ENCODE data around the gene CDRT15.
"Not testable (repeated sequence)": the region's sequence is repeated elsewhere in the genome, so short reads cannot be mapped to it uniquely, and the experiment has no call there.

Gene CDRT15

GRCh38 chr17:14236762-14237161, at the start of gene CDRT15:
Gene CDRT15, minus strand, starts transcription at chr17:14236862. Its CDS starts 29 bp downstream, at chr17:14236833.
- FAIRE-seq = not testable (repeated sequence)

- no peak for FAIRE-seq
Measured at GRCh38 chr17:14282726-14283125, 46.1 kb upstream of the CDRT15 start.

DNA sequence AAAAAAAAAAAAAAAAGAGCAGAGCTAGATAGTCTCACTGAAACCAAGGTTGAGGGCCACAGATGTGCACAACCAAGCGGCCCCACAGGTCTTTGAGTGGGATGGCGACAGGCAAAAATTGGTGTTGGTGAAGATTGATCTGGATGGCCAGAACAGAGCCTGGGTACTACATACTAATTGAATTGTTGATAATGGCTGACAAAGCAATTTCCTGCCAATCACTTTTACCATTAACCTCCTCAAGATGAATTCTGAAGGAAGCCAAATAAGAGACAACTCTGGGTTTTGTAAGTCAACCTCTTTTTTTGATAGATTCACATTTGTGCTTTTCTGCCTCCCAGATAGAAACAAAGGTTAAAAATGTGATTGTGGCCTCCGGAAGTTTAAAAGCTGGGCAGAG, 44.9 kb upstream of the CDRT15 start:
- no peak for FAIRE-seq

- no peak for FAIRE-seq
Measured at GRCh38 chr17:14276535-14277250, 40.0 kb upstream of the CDRT15 start.

GRCh38 chr17:14270508-14270907, 33.8 kb upstream of the CDRT15 start:
- FAIRE-seq = no peak

DNA sequence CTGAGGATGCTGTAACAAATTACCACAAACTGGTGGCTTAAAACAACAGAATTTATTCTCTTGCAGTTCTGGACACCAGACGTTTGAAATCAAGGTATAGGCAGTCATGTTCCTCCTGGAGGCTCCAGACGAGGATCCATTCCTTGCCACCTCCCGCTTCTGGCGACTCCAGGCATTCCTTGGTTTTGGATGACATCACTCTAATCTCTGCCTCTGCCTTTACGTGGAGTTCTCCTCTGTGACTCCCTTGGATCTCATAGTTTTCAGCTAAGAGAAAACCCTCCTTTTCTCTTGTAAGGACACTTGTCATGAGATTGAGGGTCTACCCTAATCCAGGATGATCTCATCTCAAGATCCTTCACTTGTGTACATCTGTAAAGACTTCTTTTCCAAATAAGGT, 32.8 kb upstream of the CDRT15 start:
- no peak for FAIRE-seq

DNA sequence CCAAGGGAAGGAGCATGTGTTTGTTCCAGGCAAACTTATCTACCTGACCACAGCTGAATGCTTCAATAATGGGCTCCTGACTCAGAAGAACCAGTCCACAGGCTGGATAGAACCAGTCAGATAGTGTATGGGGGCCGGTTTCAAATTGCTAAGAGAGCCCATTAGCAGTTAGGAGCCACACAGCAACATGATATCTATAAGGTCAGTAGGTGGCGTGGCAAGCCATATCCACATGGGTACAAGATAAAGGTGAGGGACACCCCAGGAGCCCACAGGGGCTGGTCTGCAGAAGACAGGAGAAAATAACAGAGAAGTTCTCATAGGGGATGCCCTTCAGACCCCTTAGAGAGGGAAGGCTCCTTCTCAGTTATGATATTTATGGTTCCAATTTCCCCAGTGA, 31.6 kb upstream of the CDRT15 start:
- no peak for FAIRE-seq

GRCh38 chr17:14261406-14261805, 24.7 kb upstream of the CDRT15 start:
- FAIRE-seq = no peak

- FAIRE-seq = no peak
Measured at GRCh38 chr17:14245629-14246028, 9.0 kb upstream of the CDRT15 start.

DNA sequence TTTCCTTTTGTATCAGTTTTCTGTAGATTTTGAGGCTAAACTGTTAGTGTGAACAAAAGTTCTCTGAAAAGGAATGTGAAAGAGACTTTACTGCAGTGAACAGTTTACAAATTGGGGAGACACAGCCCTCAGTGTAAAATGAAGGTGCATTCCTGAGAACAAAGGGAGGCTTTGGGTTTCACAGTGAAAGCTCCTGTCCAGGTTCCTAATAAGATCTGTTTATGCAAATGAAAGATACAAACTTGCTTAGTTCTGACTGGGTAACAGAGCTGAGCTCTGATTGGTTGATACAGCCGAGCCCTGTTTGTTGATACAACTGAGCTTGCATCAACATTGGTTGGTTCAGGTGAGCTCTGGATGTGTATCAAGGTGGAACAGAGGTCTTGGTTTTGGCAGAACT, 8.3 kb upstream of the CDRT15 start:
- FAIRE-seq = no peak

DNA sequence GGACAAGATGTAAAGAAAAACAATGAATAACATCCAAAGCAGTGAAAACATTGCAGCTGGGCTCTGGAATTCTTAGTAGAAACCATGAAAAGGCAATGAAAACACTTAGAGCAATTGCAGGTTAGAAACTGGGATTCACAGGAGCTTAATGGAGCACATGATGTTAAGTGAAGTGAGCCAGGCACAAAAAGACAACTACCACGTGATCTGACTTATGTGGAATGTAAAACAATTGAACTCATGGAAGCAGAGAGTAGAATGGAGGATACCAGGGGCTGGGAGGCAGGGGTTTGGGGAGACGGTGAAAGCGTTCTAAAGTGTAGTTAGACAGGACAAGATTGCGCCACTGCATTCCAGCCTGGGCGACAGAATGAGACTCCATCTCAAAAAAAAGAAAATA, 2.6 kb upstream of the CDRT15 start:
- not testable (repeated sequence) for FAIRE-seq

- FAIRE-seq = not testable (repeated sequence)
Measured at GRCh38 chr17:14236032-14236431, 630 bp downstream of the CDRT15 start.

- FAIRE-seq = not testable (repeated sequence)
Measured at GRCh38 chr17:14235047-14235446, 1.6 kb downstream of the CDRT15 start.

- FAIRE-seq = not testable (repeated sequence)
Measured at GRCh38 chr17:14231187-14231586, 5.5 kb downstream of the CDRT15 start.

DNA sequence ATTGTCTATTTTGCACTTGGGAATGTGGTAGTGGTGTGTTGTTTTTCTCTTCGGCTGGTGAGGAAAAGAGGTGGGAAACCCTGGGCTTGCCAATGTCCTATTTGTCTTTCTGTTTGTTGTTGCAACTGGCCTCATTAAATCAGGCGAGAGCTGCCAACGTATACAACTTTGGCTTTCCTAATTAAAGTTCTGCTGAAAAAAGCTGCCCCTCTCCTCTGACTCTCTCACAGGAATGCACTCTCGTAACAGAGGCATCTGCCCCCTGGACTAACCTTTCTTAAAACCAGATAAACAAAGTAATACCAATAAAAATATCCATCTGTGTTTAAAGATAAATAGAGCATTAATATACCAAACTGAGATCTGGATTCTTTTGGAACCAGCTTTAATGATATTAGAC, 7.8 kb downstream of the CDRT15 start:
- FAIRE-seq = no peak

DNA sequence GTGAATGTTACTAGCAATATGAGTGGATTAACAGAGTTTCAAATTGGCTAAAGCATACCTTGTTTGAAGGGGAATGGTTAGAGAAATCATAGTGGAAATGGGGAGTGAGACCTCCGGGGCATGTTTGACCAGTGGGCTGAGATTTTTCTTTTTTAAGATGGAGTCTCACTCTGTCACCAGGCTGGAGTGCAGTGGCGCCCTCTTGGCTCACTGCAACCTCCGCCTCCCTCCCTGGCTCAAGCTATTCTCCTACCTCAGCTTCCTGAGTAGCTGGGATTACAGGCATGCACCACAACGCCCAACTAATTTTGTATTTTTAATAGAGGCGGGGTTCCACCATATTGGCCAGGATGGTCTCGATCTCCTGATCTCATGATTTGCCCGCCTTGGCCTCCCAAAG, 9.6 kb downstream of the CDRT15 start:
- FAIRE-seq = no peak

DNA sequence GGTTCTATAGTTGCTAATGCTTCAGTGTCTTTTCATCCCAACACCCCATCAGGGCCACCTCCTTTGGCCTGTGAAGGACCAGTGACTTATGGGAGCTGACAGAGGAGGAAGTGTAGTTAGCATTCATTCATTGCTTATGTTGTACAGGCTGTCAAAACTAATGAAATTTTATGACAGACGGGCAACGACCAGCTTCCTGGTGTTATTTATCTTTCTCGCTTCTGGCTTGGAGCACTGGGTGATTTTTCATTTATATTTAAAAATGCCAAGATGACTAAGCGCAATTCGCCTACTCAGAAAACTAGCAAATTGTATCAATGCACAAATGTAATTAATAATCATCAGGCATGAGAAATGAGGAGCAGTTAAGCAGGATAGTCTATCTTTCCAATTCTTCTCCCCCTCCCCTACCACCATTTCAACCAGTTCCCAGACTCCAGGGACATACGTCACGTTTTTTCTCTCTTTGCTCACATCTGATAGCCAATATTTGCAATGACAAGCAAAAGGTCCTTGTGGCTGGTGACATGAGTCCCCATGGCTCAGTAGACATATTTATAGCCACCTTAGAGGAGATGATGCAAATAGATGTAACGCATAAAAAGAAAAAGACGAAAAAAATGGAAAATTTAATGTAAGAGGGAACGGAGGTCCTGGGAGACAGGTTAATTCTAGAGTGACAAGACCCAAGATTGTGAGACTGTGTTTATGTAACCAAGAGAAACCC, 11.2 kb downstream of the CDRT15 start:
- no peak for FAIRE-seq

GRCh38 chr17:14222611-14223010, 14.1 kb downstream of the CDRT15 start:
- no peak for FAIRE-seq

DNA sequence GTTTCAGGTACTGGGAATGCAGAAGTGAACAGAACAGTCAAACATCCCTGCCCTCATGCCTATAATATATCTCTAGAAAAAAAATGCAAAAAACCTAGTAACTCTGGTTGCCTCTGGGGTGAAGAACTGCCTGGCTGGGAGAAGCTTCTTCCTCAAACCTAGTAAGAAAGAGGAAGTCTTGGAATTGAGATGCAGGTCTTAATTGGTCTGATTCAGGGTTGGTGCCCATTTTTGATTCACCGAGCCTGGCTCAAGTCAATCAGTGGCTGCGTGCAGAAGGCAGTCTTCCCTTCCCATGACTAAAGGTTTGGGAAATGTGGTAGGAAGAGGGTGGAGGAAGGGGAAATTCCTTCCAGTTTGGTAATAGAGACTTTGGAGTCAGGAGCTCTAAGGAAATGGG, 22.4 kb downstream of the CDRT15 start:
- no peak for FAIRE-seq

DNA sequence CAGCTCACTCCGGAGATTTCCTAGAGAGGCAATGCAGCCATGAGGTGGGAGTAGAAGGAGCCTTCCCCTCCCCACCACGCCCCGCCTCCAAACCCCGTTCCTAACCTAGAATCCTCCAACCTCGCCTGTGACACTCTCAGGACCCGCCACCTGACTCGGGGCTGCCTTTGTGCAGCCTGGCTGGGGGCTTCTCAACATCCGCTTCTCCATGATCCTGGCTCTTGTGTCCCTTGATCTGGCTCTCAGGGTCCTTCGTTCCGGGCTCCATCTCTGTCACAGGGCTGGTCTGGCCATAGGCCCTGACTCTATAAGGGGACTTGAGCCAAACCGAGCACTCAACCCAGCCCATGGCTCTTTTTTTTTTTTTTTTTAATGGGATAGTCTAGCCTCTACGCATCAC, 24.3 kb downstream of the CDRT15 start:
- no peak for FAIRE-seq

GRCh38 chr17:14211801-14212200, 24.9 kb downstream of the CDRT15 start:
- no peak for FAIRE-seq

- no peak for FAIRE-seq
Measured at GRCh38 chr17:14211246-14211645, 25.4 kb downstream of the CDRT15 start.

DNA sequence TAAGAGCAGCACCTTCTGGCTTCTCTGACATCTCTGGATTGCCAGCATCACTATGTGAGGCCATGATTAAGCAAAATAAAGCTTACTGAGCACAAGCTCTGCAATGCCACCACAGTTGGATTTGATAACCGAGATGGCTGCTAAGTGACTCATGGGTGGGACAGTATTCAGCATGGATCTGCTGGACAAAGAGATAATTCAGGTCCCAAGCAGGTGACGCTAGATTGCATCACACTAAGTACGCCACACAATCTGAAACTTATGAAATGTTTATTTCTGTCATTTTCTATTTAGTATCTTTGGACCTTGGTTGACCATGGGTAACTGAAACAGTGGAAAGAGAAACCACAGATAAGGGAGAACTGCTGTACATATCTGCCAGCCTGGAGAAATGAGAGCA, 27.4 kb downstream of the CDRT15 start:
- FAIRE-seq = no peak

- FAIRE-seq = no peak
Measured at GRCh38 chr17:14207791-14208190, 28.9 kb downstream of the CDRT15 start.

DNA sequence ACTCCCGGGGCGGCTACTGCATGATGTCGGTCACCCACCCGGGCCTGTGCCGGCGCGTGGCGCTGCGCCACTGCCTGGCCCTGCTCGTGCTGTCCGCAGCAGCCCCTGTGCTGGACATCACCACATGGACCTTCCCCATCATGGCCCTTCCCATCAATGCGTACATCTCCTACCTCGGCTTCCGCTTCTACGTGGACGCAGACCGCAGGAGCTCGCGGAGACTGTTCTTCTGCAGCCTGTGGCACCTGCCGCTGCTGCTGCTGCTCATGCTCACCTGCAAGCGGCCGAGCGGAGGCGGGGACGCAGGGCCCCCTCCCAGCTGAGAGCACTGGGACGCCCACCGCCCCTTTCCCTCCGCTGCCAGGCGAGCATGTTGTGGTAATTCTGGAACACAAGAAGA, 29.8 kb downstream of the CDRT15 start:
- no peak for FAIRE-seq

Measured in A204.1 (cell line).